ENCODE results near the gene SGTA.
"Not testable (repeated sequence)": the region's sequence is repeated elsewhere in the genome, so short reads cannot be mapped to it uniquely, and the experiment has no call there.

Gene SGTA

GRCh38 chr19:2722541-2723344, 60.3 kb downstream of the SGTA start:
- peak; percentile 69 to 89 (median 82) for DNase-seq

GRCh38 chr19:2721570-2722540, 61.2 kb downstream of the SGTA start:
- no peak for DNase-seq

GRCh38 chr19:2720777-2721569, 62.1 kb downstream of the SGTA start, which contains the start of gene DIRAS1:
Gene DIRAS1 (minus strand): TSS chr19:2721372. CDS start chr19:2717806, 3,566 bp downstream.
- DNase-seq, result peak in 1 of 4 experiments; percentile 49

- DNase-seq, result peak; percentile 43 to 62 (median 53)
Observed at GRCh38 chr19:2719920-2720776, 62.9 kb downstream of the SGTA start.

- no peak for DNase-seq
Observed at GRCh38 chr19:2719232-2719735, 63.8 kb downstream of the SGTA start.

GRCh38 chr19:2717638-2718541, 65.2 kb downstream of the SGTA start:
- DNase-seq, result no peak

GRCh38 chr19:2716722-2717637, 66.1 kb downstream of the SGTA start:
- DNase-seq, result no peak

- no peak for DNase-seq
Observed at GRCh38 chr19:2716275-2716650, 66.8 kb downstream of the SGTA start.

- no peak for DNase-seq
Observed at GRCh38 chr19:2715470-2716274, 67.4 kb downstream of the SGTA start.

- DNase-seq, result no peak
Observed at GRCh38 chr19:2714531-2715269, 68.4 kb downstream of the SGTA start.

- DNase-seq, result not testable (repeated sequence)
Observed at GRCh38 chr19:2714102-2714501, 69.0 kb downstream of the SGTA start.

- DNase-seq, result not testable (repeated sequence)
Observed at GRCh38 chr19:2713170-2713569, 69.9 kb downstream of the SGTA start.

- DNase-seq, result no peak
Observed at GRCh38 chr19:2711875-2712205, 71.2 kb downstream of the SGTA start.

- DNase-seq, result peak in 3 of 4 experiments; percentile 50 to 68 (median 63)
Observed at GRCh38 chr19:2711172-2711874, 71.8 kb downstream of the SGTA start.

- DNase-seq, result no peak
Observed at GRCh38 chr19:2706251-2706650, 76.8 kb downstream of the SGTA start.
